HepG2 (cell line): Measurements from ENCODE around the gene CDC42EP5. TPM values are rescaled to one million over a fixed set of nuclear protein-coding genes. Genes with fewer than 3 reads are reported as not detected.

ENCODE experiments used
- ARID4A ChIP-seq: sonication (generic); formaldehyde crosslinking; IDR thresholded peaks from 2 replicates; pipeline ENCODE4 v1.5.0; 2020; ENCODE audit warnings: mild to moderate bottlenecking, missing genetic modification reagents, borderline replicate concordance
- ATF1 ChIP-seq: IDR thresholded peaks from 2 replicates; pipeline ENCODE4 v1.6.1; 2016; ENCODE audit warnings: mild to moderate bottlenecking, control low read depth
- HIC2 ChIP-seq: sonication (generic); formaldehyde crosslinking; IDR thresholded peaks from 2 replicates; pipeline ENCODE4 v1.9.0; 2022; ENCODE audit warnings: low read depth, missing genetic modification reagents
- JARID2 ChIP-seq: sonication (generic); formaldehyde crosslinking; IDR thresholded peaks from 2 replicates; pipeline ENCODE4 v1.8.1; 2023; ENCODE audit warnings: missing genetic modification reagents, inconsistent platforms; ENCODE audit not compliant: insufficient replicate concordance
- KMT2B ChIP-seq: IDR thresholded peaks from 2 replicates; pipeline ENCODE4 v1.6.1; 2016; ENCODE audit warnings: missing genetic modification reagents, missing compliant biosample characterization
- LCORL ChIP-seq, 2 experiments: fragments of 450-650 bp in 1 of 2; sonication (generic) in 1 of 2; formaldehyde crosslinking in 1 of 2; IDR thresholded peaks; 2 replicates each; pipeline versions ENCODE4 v1.5.0 to v1.6.1; 2017 to 2020; ENCODE audit warnings: antibody characterized with exemption in 1 of 2, missing genetic modification reagents in 1 of 2
- MLX ChIP-seq: IDR thresholded peaks from 2 replicates; pipeline ENCODE4 v1.6.1; 2016
- PBX3 ChIP-seq: sonication (generic); formaldehyde crosslinking; IDR thresholded peaks from 2 replicates; pipeline ENCODE4 v1.8.1; 2023; ENCODE audit warnings: missing genetic modification reagents, inconsistent platforms, borderline replicate concordance
- RELA ChIP-seq: sonication (generic); formaldehyde crosslinking; IDR thresholded peaks from 2 replicates; pipeline ENCODE4 v1.4.0; 2020; ENCODE audit warnings: missing genetic modification reagents
- REXO4 ChIP-seq: sonication (generic); formaldehyde crosslinking; IDR thresholded peaks from 2 replicates; pipeline ENCODE4 v1.8.0; 2022; ENCODE audit warnings: missing genetic modification reagents, mild to moderate bottlenecking, borderline replicate concordance
- RORA ChIP-seq: sonication (generic); formaldehyde crosslinking; IDR thresholded peaks from 2 replicates; pipeline ENCODE4 v1.5.0; 2020; ENCODE audit warnings: mild to moderate bottlenecking, missing genetic modification reagents, moderate library complexity
- SP1 ChIP-seq, 2 experiments: fragments of 450-650 bp in 1 of 2; sonication (generic) in 1 of 2; formaldehyde crosslinking in 1 of 2; IDR thresholded peaks; 2 replicates each; pipeline versions ENCODE4 v1.4.0 to v1.6.1; 2016 to 2020; ENCODE audit warnings: missing genetic modification reagents in 1 of 2
- SP5 ChIP-seq: IDR thresholded peaks from 2 replicates; pipeline ENCODE4 v1.6.1; 2016; ENCODE audit warnings: low read depth, borderline replicate concordance
- TOE1 ChIP-seq: sonication (generic); formaldehyde crosslinking; IDR thresholded peaks from 2 replicates; pipeline ENCODE4 v1.4.0; 2020; ENCODE audit warnings: mild to moderate bottlenecking, missing genetic modification reagents
- ZNF138 ChIP-seq: sonication (generic); formaldehyde crosslinking; IDR thresholded peaks from 2 replicates; pipeline ENCODE4 v1.5.0; 2020; ENCODE audit warnings: mild to moderate bottlenecking, low read depth, missing genetic modification reagents
- ZNF232 ChIP-seq: sonication (generic); formaldehyde crosslinking; IDR thresholded peaks from 2 replicates; pipeline ENCODE4 v1.4.0; 2020; ENCODE audit warnings: missing genetic modification reagents, borderline replicate concordance
- ZNF234 ChIP-seq: sonication (generic); formaldehyde crosslinking; conservative IDR thresholded peaks from 2 replicates; pipeline ENCODE4 v1.5.1; 2020; ENCODE audit warnings: mild to moderate bottlenecking, missing genetic modification reagents
- ZNF550 ChIP-seq: sonication (generic); formaldehyde crosslinking; IDR thresholded peaks from 2 replicates; pipeline ENCODE4 v1.4.0; 2020; ENCODE audit warnings: mild to moderate bottlenecking, missing genetic modification reagents, borderline replicate concordance
- ZNF615 ChIP-seq: sonication (generic); formaldehyde crosslinking; IDR thresholded peaks from 2 replicates; pipeline ENCODE4 v1.5.0; 2020; ENCODE audit warnings: mild to moderate bottlenecking, missing genetic modification reagents, borderline replicate concordance
- ZNF652 ChIP-seq: IDR thresholded peaks from 2 replicates; pipeline ENCODE4 v1.6.1; 2016; ENCODE audit warnings: low read depth, borderline replicate concordance
- ZNF768 ChIP-seq: sonication (generic); formaldehyde crosslinking; IDR thresholded peaks from 2 replicates; pipeline ENCODE4 v1.4.0; 2020; ENCODE audit warnings: missing genetic modification reagents
- polyA plus RNA-seq, 8 experiments: library from polyadenylated mRNA; depleted of rRNA in 3 of 8; stranded (reverse) in 7 of 8; unstranded in 1 of 8; fragments of >200 nt; fragmentation: Illumina TruSeq in 4 of 8; extraction: Trizol in 4 of 8; gene quantifications; 2 replicates each; pipeline versions ENCODE4 v1.2.1 to v1.2.3, GENCODE V29; 2011 to 2016; ENCODE audit warnings: low read depth in 4 of 8, missing spikeins in 1 of 8, mixed read lengths in 1 of 8; ENCODE audit not compliant: insufficient read depth in 1 of 8
- total RNA-seq, 5 experiments: library from RNA; depleted of rRNA; stranded (reverse); fragments of >200 nt; fragmentation: Illumina TruSeq; extraction: Trizol; gene quantifications; 2 replicates each; pipeline ENCODE4 v1.2.3, GENCODE V29; 2016; ENCODE audit warnings: low read depth in 1 of 5

Gene CDC42EP5
- total and polyA plus RNA-seq, 2 of the 13 experiments (the other 11 are each of a cell fraction or from before 2014, with no cell fraction given): 0.41 to 1.6 TPM

GRCh38 chr19:54448774-54449700 lies 24.1 kb downstream of the CDC42EP5 start, which contains the start of gene LENG8 (continued):
- no peak for TF ChIP-seq HIC2
- peak; percentile 91 for TF ChIP-seq ARID4A (CRISPR knock-in tag)
- TF ChIP-seq ZNF652: no peak
- TF ChIP-seq KMT2B: peak; percentile 79
- peak; percentile 55; the same call in 1 of the 2 replicates for TF ChIP-seq ZNF550 (CRISPR knock-in tag)
- TF ChIP-seq MLX (CRISPR knock-in tag): 0 out of 2 replicates have a peak, but pooled peaks have one; percentile 9
- peak; percentile 89 for TF ChIP-seq ZNF138 (CRISPR knock-in tag)
- no peak for TF ChIP-seq RORA (CRISPR knock-in tag)
- TF ChIP-seq SP1 (IDR thresholded peaks at IDR 0.05): no peak
- TF ChIP-seq SP1 (CRISPR knock-in tag; IDR thresholded peaks at IDR 0.05): peak; percentile 87
- TF ChIP-seq JARID2 (CRISPR knock-in tag): no peak
- no peak for TF ChIP-seq TOE1 (CRISPR knock-in tag)
- TF ChIP-seq ZNF615 (CRISPR knock-in tag): no peak
- peak; percentile 76; the same call in 1 of the 2 replicates for TF ChIP-seq ZNF768 (CRISPR knock-in tag)
- peak; percentile 90 for TF ChIP-seq ATF1
- no peak for TF ChIP-seq RELA (CRISPR knock-in tag)
- TF ChIP-seq PBX3 (CRISPR knock-in tag): no peak
- TF ChIP-seq ZNF234 (CRISPR knock-in tag): 0 out of 2 replicates have a peak, but pooled peaks have one; percentile 12
- TF ChIP-seq LCORL (IDR thresholded peaks at IDR 0.05): no peak
- no peak for TF ChIP-seq LCORL (CRISPR knock-in tag; IDR thresholded peaks at IDR 0.05)
- TF ChIP-seq REXO4: no peak
- peak; percentile 63; the same call in 1 of the 2 replicates for TF ChIP-seq ZNF232
- TF ChIP-seq SP5 (CRISPR knock-in tag): peak; percentile 71
